OCI-LY3 (cell line): Measurements from ENCODE around the gene RNF44.
"Not testable (repeated sequence)": the region's sequence is repeated elsewhere in the genome, so short reads cannot be mapped to it uniquely, and the experiment has no call there.

Experiments
- H2AFZ ChIP-seq: fragments of 200-600, 300-600 bp; shearing (Covaris generic); 2 replicates; pipeline ENCODE4 v1.6.0; 2014; ENCODE audit warnings: antibody characterized with exemption, low read depth, low read length
- H3K27ac ChIP-seq: fragments of 200-600, 300-600 bp; sonication (generic); 2 replicates; pipeline ENCODE4 v1.5.1; 2014; ENCODE audit warnings: mild to moderate bottlenecking, low read length, moderate library complexity, mixed read lengths
- H3K27me3 ChIP-seq: fragments of 200-600, 300-600 bp; sonication (generic); 2 replicates; pipeline ENCODE4 v1.6.1; 2014; ENCODE audit warnings: low read depth, low read length, mixed read lengths
- H3K36me3 ChIP-seq: fragments of 200-600, 300-600 bp; sonication (generic); replicated peaks from 2 replicates; pipeline ENCODE3; 2014; ENCODE audit warnings: low read depth, low read length, mixed read lengths
- H3K4me1 ChIP-seq: fragments of 300-600, 200-600 bp; sonication (generic); 2 replicates; pipeline ENCODE4 v1.6.1; 2014; ENCODE audit warnings: low read length, mixed read lengths
- H3K4me2 ChIP-seq: fragments of 200-600, 300-600 bp; sonication (generic); 2 replicates; pipeline ENCODE4 v1.6.1; 2014; ENCODE audit warnings: low read length, mixed read lengths
- H3K4me3 ChIP-seq: fragments of 300-600, 200-600 bp; sonication (generic); 2 replicates; pipeline ENCODE4 v1.5.1; 2014; ENCODE audit warnings: antibody characterized with exemption, mild to moderate bottlenecking, low read length, moderate library complexity
- H3K79me2 ChIP-seq: fragments of 300-600, 200-600 bp; shearing (Covaris generic); 2 replicates; pipeline ENCODE4 v1.6.1; 2014; ENCODE audit warnings: mild to moderate bottlenecking, low read length, mixed read lengths
- H3K9ac ChIP-seq: fragments of 300-600, 200-600 bp; shearing (Covaris generic); 2 replicates; pipeline ENCODE4 v1.6.0; 2014; ENCODE audit warnings: mild to moderate bottlenecking, low read length, moderate library complexity
- H3K9me3 ChIP-seq: fragments of 200-600, 300-600 bp; shearing (Covaris generic); 2 replicates; pipeline ENCODE4 v1.6.1; 2014; ENCODE audit warnings: low read length, mixed read lengths; ENCODE audit not compliant: insufficient read depth
- H4K20me1 ChIP-seq: fragments of 200-600, 300-600 bp; sonication (generic); 2 replicates; pipeline ENCODE4 v1.6.1; 2016; ENCODE audit warnings: low read length, mixed read lengths; ENCODE audit not compliant: insufficient read depth
- EZH2phosphoT487 ChIP-seq: fragments of 200-600 bp; shearing (Covaris generic); IDR thresholded peaks from 2 replicates; pipeline ENCODE4 v1.6.1; 2018; ENCODE audit warnings: antibody characterized with exemption, mixed run types, low read depth
- TF ChIP-seq, protein P1 (sequence below): fragments of 200-600, 300-600 bp; sonication (generic); IDR thresholded peaks from 2 replicates; pipeline ENCODE4 v1.5.1; 2014; ENCODE audit warnings: antibody characterized with exemption, low read length, low read depth

The RNF44 gene

DNA sequence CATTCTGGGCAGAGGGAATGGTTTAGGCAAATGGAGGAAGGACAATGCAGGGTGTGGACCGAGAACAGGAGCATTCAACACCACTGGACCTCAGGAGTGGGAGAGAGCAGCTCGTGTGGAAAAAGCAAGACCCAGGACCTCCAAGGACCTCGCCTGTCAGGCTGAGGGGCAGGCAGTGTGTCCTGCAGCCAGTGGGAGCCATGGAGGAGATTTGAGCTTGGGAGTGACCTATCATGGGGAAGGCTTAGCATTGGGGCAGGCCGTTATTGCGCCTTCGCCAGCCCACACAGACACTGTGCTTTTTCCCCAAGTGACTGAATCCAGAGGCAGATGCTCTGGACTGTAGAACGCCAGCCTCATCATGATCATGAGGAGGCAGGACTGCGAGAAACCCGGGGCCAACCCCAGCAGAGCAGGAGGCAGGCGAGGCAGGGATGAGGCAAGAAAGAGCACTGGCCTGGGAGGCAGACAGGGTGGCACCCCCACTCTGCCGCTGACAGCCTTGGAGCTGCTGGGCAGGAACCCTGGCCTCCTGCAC is 15.2 kb upstream of the RNF44 start:
- 0 out of 2 replicates have a peak, but pooled peaks cover 5% of the 10 kb centered on the region for H3K27me3 ChIP-seq
- H3K9me3 ChIP-seq: no peaks in the 10 kb centered on the region
- H3K9ac ChIP-seq: no peak overlapping the region
- no peaks in the 10 kb centered on the region for H3K79me2 ChIP-seq
- H2AFZ ChIP-seq: no peak overlapping the region
- peaks cover 8% of the 10 kb centered on the region for H3K4me1 ChIP-seq
- no peaks in the 10 kb centered on the region for H3K36me3 ChIP-seq
- no peak overlapping the region for H3K4me3 ChIP-seq
- H3K27ac ChIP-seq: no peak overlapping the region
- TF ChIP-seq, protein P1, sequence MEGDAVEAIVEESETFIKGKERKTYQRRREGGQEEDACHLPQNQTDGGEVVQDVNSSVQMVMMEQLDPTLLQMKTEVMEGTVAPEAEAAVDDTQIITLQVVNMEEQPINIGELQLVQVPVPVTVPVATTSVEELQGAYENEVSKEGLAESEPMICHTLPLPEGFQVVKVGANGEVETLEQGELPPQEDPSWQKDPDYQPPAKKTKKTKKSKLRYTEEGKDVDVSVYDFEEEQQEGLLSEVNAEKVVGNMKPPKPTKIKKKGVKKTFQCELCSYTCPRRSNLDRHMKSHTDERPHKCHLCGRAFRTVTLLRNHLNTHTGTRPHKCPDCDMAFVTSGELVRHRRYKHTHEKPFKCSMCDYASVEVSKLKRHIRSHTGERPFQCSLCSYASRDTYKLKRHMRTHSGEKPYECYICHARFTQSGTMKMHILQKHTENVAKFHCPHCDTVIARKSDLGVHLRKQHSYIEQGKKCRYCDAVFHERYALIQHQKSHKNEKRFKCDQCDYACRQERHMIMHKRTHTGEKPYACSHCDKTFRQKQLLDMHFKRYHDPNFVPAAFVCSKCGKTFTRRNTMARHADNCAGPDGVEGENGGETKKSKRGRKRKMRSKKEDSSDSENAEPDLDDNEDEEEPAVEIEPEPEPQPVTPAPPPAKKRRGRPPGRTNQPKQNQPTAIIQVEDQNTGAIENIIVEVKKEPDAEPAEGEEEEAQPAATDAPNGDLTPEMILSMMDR: no peak
- no peak for TF ChIP-seq EZH2phosphoT487
- H3K4me2 ChIP-seq: no peak overlapping the region
- no peaks in the 10 kb centered on the region for H4K20me1 ChIP-seq

DNA sequence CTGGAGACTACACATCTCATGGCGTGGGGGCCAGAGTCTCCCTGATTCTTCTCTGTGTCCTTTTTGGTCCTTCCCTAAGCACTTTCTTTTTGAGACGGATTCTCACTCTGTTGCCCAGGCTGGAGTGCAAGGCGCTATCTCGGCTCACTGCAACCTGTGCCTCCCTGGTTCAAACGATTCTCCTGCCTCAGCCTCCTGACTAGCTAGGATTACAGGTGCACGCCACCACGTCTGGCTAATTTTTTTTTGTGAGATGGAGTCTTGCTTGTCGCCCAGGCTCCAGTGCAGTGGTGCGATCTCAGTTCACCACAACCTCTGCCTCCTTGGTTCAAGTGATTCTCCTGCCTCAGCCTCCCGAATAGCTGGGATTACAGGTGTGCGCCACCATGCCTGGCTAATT is 13.7 kb upstream of the RNF44 start:
- not testable (repeated sequence) for H3K9ac ChIP-seq, H3K79me2 ChIP-seq, H3K4me1 ChIP-seq, H4K20me1 ChIP-seq, H3K9me3 ChIP-seq, H2AFZ ChIP-seq, H3K27me3 ChIP-seq, H3K27ac ChIP-seq, H3K36me3 ChIP-seq
- H3K4me3 ChIP-seq: peak overlapping the region; percentile 48; the same call in 1 of the 2 replicates
- peak overlapping the region; percentile 67 for H3K4me2 ChIP-seq

DNA sequence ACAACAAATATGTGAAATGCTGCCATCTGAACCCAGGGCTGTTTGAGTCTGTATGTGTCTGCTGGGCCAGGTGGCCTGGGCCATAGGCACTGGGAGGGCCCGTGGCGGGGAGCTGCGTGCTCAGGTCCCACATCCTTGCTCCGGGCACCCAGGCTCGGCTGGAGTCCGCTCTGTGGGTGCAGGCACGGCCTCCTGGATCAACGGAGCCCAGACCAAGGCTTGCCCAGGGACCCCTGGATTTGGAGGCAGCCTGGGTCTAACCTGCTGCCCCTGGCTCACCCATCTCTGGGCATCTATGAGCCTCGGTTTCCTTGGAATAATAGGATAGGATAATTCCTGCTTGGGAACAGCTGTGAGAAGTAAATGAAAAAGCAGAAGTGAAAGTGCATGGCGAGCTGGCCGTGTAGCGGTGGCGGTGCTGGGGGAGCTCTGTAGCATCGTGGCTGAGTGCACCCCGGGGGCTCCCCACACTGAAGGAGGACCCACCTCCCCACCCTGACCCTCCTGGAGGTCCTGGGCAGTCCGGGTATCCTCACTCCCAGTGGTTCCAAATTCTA is 13.2 kb upstream of the RNF44 start:
- TF ChIP-seq EZH2phosphoT487: no peak
- TF ChIP-seq, protein P1: no peak
- Histone ChIP-seq H4K20me1 (no peaks in the 10 kb centered on the region), H3K4me2 (peak overlapping the region; percentile 67), H3K36me3 (no peaks in the 10 kb centered on the region), H3K4me3 (peak overlapping the region; percentile 48; the same call in 1 of the 2 replicates), H3K27me3 (0 out of 2 replicates have a peak, but pooled peaks cover 5% of the 10 kb centered on the region), H3K4me1 (peaks cover 8% of the 10 kb centered on the region), H3K79me2 (no peaks in the 10 kb centered on the region), H2AFZ (no peak overlapping the region), H3K9me3 (no peaks in the 10 kb centered on the region), H3K9ac (no peak overlapping the region), H3K27ac (no peak overlapping the region)

DNA sequence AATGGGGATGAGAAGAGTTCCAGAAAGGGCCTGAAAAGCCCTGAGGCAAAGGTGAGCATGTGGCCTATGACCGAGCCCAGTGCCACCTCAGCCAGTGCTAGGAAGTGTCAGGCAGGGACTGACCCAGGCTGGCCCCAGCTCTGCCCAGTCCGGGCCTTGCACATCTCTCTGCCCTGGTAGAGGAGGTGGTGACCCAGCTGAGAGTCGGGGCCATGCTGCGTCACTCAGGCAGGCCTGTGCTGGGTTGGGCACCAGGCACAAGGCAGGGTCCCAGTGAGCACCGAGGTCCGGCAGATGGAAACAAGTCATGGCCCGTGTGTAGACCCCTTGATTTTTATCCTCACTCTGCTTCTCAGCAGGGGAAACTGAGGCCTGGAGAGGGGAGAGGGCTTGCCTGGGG is 12.7 kb upstream of the RNF44 start:
- no peaks in the 10 kb centered on the region for H3K9me3 ChIP-seq
- no peaks in the 10 kb centered on the region for H3K36me3 ChIP-seq
- no peak overlapping the region for H3K4me3 ChIP-seq
- no peak overlapping the region for H2AFZ ChIP-seq
- no peak for TF ChIP-seq EZH2phosphoT487
- TF ChIP-seq, protein P1: no peak
- H3K9ac ChIP-seq: no peak overlapping the region
- no peaks in the 10 kb centered on the region for H4K20me1 ChIP-seq
- H3K79me2 ChIP-seq: no peaks in the 10 kb centered on the region
- peaks cover 8% of the 10 kb centered on the region for H3K4me1 ChIP-seq
- H3K4me2 ChIP-seq: no peak overlapping the region
- 0 out of 2 replicates have a peak, but pooled peaks cover 5% of the 10 kb centered on the region for H3K27me3 ChIP-seq
- H3K27ac ChIP-seq: no peak overlapping the region
